ENCODE data around the gene WDR3.

The WDR3 gene

DNA sequence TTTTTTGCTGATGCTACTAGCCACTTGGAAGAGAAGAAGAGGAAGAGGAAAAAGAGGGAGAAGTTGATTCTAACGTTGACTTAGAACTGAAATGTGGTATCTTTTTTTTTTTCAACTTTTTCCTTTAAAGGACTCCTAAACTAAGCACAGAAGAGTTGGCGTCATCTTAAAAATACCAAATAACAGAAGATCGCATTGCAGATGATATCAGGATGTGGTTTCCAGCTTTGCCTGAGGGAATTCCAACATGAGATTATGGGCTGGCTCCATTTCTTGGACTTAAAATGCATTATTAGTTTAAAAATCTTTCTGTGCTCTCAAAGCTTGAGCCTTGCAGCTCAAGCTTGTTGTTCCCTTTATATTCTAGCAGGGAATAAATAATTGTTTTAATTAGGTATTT, 29.8 kb downstream of the WDR3 start:
- no peak for DNase-seq

GRCh38 chr1:117964290-117965038, 34.9 kb downstream of the WDR3 start:
- DNase-seq, result no peak

DNA sequence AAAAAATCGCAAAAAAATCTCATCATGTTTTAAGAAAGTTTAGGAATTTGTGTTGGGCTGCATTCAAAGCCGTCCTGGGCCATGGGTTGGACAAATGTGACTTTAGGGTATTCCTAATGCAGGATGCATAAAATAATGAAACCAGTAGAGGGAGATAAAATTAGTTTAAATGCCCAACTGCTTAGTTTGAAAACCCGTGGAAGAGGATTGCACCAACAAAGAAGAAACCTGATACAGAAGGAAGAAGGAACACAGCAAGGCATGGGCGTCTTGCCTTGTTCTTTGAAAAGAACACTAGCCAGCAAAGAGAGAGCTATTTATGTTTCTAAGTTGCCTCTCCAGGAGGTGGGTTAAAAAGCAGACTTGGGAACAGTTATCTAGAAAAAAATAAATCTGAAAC, 37.9 kb downstream of the WDR3 start:
- no peak for DNase-seq

GRCh38 chr1:117967881-117968280, 38.3 kb downstream of the WDR3 start:
- DNase-seq, result no peak

DNA sequence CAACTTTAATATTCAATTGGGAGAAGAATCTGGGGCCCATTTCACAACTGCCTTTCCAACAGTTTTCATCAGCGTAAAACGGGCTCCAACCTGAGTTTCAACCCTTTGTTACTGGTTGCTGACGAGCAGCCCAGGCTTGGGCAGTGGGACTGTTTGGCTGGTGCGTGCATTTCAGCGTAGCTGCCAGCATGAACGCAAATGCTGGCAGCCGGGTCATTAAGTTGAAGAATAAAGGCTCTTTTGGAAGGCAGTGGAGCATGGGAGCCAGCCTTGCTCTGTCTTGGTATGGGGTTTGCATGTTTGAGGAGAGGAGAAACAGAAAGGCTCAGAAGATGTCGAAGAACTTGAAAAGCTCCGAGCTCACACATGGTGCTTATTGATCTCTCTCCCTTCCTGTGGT, 40.7 kb downstream of the WDR3 start:
- DNase-seq, result no peak

DNA sequence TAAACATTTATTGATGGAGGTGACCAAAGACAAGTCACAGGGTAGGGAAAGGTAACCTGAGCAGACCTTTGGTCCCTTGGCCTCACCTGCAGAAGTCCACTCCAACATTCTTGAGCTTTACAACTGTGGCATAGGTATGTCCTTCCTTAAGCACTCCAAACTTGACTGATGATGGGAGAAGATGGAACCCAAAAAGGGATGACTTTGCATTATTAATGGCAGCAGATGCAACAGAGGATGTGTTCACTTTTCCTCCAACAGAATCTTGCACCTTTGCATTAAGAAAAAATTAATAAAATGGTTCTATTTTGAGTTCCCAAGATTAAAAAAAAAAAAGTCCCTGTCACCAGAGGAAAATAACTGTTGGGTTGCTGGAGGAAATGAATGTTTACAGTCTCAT, 42.2 kb downstream of the WDR3 start:
- no peak for DNase-seq

GRCh38 chr1:117976381-117976780, 46.8 kb downstream of the WDR3 start:
- DNase-seq, result no peak

DNA sequence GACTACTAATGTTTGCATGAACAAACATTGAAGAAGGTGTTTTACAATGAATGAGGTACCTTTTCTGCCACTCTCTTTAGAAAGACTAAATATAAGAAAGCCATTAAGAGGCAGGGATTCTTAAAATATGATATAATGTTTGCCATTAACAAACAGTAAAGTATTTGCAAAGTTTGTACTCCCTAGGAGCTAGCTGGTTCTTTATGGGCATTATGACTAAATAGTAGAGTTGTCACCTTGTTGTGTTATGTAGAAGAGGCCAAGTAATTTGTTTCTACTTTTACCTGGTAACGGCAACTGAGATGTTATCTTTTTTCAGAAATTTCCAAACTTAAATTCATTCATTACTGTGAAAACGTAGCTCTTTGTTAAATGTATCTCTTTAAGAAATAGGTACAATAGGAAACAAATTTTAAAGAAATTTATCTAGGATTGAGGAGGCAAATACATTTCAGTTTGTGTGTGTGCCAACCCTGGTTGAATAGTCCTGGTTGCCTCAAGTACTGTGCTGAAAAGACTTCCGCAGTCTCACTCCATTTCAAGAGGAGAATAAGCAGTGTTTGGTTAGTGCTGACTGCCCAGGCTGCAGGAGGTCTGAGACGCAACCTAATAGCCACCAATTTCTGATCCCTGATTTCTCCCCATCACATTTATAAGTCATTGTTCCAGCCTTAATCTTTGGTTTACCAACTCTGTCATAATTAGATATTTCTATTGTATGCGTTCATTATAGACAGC, 52.1 kb downstream of the WDR3 start:
- DNase-seq, result no peak

DNA sequence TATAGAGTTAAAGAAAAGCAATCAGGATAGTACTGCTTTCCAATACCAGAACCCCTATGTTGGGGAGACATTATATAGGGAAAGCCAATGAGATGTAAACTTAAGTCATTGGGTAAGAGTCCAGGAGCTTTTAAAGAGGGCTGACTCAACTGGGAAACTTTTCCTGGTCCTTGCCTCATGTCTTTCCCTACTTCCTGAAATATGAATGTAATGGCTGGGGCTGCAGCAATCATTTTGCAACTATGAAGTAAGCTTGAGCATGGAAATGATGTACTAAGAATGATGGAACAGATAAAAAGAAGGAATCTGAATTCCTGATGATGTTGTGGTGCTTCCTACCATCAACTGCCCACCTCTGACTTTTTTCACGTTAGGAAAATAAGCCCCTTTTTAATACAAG, 55.7 kb downstream of the WDR3 start:
- no peak for DNase-seq

DNA sequence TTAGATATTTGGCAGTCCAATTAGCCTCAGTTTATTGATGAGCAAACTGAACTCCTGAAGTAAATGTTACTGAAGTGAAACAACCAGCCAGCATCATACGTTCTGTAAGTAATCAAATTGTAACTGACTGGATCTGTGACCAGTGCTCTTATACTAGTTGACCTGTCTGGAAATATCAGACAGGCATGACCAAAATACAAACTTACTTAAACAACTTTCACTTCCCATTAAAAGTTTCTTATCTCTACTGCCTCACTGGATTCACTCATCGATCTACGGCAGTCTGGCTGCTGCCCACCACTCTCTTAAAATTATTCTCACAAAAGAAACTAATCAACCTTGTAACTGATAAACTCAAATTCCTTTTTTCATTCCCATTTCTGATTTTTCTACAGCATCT, 56.4 kb downstream of the WDR3 start:
- no peak for DNase-seq

- DNase-seq, result no peak
These were observed 74.8 kb downstream of the WDR3 start for GRCh38 chr1:118004312-118004711.

DNA sequence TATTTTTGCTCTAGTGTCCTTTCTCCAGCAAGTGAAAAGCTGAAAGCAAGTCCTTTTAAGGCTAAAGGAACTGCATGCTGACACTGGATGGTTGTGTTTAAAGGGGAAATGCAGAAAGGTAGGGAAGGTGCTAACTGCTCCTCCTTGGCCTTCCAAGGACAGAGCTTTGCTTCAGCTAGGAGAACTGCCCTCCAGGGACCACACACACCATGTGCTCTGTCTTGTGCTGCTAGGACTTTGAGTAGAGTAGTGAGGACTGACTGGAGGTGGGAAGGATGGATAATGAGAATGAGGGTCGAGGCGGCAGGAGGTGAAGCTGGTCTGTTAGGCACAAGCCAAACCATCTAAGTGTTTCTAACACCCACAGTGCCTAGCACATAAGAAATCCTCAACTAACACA, 77.9 kb downstream of the WDR3 start:
- no peak for DNase-seq

DNA sequence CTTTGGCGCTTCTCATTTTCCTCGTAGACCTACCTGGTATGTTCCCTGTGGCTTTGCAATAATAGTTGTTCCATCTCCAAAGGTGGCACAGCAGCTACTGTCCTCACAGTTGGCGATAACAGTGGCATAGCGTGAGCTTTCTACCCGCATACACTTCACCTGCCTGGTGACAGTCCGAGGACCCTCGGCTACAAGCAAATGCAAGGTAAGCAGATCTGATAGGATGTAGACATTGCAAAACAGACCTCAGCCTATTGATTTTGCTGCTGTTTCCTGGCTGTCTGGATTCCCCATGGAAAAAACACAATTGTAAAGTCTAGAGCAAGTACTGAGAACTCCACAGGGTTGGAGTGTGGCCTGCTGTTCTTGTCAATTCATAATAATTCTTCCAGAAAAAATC, 78.5 kb downstream of the WDR3 start:
- DNase-seq, result no peak

GRCh38 chr1:118012515-118013124, 83.1 kb downstream of the WDR3 start:
- DNase-seq, result no peak

- no peak for DNase-seq
These were observed 83.8 kb downstream of the WDR3 start for GRCh38 chr1:118013336-118013735.

GRCh38 chr1:118013938-118014337, 84.4 kb downstream of the WDR3 start:
- DNase-seq, result no peak

Data from NK-92 treated with Interleukin-12 subunit alpha and Interleukin-12 subunit beta, amount 100 ng/mL, for 24 hours (cell line).